Measurements from ENCODE around the gene CENPO.

DNA sequence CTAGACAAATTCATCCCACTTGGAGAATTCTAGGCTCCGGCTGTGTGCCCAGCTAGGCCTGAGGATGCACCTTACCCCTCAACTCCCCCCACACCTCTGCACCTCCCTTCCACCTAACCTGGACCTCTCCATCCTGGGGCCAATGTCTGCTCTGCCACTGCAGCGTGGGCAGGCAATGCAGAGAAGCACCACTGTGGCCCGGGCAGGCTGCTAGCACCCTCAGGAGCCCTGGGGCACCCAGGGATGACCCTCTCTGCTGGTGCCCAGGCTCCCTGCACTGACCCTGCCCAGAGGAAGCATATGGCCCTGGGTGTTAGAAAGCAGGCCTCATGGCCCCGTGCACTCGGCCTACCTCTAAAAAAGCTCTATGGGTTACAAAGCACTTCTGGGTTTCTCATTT is 77.2 kb downstream of the CENPO start:
- TF ChIP-seq POLR2A (IDR thresholded peaks at IDR 0.05): no peak
- TF ChIP-seq, protein P1, sequence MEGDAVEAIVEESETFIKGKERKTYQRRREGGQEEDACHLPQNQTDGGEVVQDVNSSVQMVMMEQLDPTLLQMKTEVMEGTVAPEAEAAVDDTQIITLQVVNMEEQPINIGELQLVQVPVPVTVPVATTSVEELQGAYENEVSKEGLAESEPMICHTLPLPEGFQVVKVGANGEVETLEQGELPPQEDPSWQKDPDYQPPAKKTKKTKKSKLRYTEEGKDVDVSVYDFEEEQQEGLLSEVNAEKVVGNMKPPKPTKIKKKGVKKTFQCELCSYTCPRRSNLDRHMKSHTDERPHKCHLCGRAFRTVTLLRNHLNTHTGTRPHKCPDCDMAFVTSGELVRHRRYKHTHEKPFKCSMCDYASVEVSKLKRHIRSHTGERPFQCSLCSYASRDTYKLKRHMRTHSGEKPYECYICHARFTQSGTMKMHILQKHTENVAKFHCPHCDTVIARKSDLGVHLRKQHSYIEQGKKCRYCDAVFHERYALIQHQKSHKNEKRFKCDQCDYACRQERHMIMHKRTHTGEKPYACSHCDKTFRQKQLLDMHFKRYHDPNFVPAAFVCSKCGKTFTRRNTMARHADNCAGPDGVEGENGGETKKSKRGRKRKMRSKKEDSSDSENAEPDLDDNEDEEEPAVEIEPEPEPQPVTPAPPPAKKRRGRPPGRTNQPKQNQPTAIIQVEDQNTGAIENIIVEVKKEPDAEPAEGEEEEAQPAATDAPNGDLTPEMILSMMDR (IDR thresholded peaks at IDR 0.05): no peak
